Uterus (tissue), 4 donors: Measurements from ENCODE around the gene DCDC2. TPM values are rescaled to one million over a fixed set of nuclear protein-coding genes. Genes with fewer than 3 reads are reported as not detected.

ENCODE experiments used
- DNase-seq, 2 donors: peaks; one replicate each; pipeline ENCODE4 v3.0.0-alpha.2; 2019 to 2020
- H3K27ac ChIP-seq, 2 donors: fragments of 200-600 bp; sonication (generic); 1 replicate in 1 of 2; 2 replicates in 1 of 2; pipeline ENCODE4 v1.5.1; 2016 to 2018
- H3K27me3 ChIP-seq, 2 donors: fragments of 200-600 bp; sonication (generic); one replicate each; pipeline ENCODE4 v1.5.1; 2018 to 2019; ENCODE audit warnings: control low read depth in 1 of 2
- H3K36me3 ChIP-seq, 2 donors: fragments of 200-600 bp; sonication (generic); one replicate each; pipeline ENCODE4 v1.5.1; 2019; ENCODE audit warnings: control low read depth in 1 of 2
- H3K4me1 ChIP-seq, 2 donors: fragments of 200-600 bp; sonication (generic); one replicate each; pipeline ENCODE4 v1.5.1; 2018 to 2019; ENCODE audit warnings: control low read depth in 1 of 2
- H3K4me3 ChIP-seq, 2 donors: fragments of 200-600 bp; sonication (generic); 1 replicate in 1 of 2; 2 replicates in 1 of 2; pipeline ENCODE4 v1.5.1; 2018 to 2019; ENCODE audit warnings: mild to moderate bottlenecking in 1 of 2
- H3K9me3 ChIP-seq, 2 donors: fragments of 200-600 bp; sonication (generic); one replicate each; pipeline ENCODE4 v1.5.1; 2019; ENCODE audit warnings: control low read depth in 1 of 2
- POLR2A ChIP-seq, 2 donors: fragments of 450-650 bp; IDR thresholded peaks; one replicate each; pipeline ENCODE4 v1.6.1; 2016; ENCODE audit warnings: antibody characterized with exemption in 2 of 2, mild to moderate bottlenecking in 1 of 2, moderate library complexity in 1 of 2
- intact Hi-C: fragments of 100-400 bp; cut with DNase I; formaldehyde crosslinking; loops from one replicate; pipeline ENCODE4 v1.15.1; 2023; ENCODE audit warnings: low total_unique reads
- total RNA-seq, 4 donors: library from RNA; depleted of rRNA in 3 of 4; stranded (reverse); fragments of >200 nt in 3 of 4; gene quantifications; one replicate each; pipeline versions ENCODE4 v1.1.0 to v1.2.4, GENCODE V29; 2014 to 2023
- TF ChIP-seq, protein P1 (sequence below), 4 experiments: fragments of 200-600 bp in 2 of 4; fragments of 450-650 bp in 2 of 4; sonication (generic) in 2 of 4; IDR thresholded peaks; one replicate each; pipeline ENCODE4 v1.5.1; 2016 to 2019; ENCODE audit warnings: antibody characterized with exemption in 4 of 4, mild to moderate bottlenecking in 2 of 4, moderate library complexity in 1 of 4
- donor health status: DM: yes; HTN: yes; CAD: no.

The DCDC2 gene
- total RNA-seq, 4 donors from 2014 or later, result 1.0 to 7.4 TPM; not detected in 2

DNA sequence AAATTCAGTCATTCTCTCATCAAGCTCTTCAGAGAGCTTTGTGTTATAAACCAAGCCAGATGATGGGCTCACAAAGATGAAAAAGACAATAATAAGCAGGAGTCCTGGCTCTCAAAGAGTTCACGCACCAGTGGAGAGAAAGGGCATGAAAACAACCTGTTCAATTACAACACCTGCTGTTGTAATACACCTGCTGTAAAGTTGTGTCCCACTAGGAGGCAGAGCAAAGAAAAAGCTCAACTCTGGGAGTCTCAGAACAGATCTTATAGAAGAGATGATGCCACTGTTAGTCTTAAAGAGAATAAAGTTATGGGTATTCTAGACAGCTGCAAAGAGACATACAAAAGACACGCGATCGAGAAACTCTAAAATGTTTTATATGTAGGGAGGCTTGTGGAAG lies 100.6 kb downstream of the DCDC2 start:
- no peaks in the 10 kb centered on the region for H3K27me3 ChIP-seq
- TF ChIP-seq, protein P1, sequence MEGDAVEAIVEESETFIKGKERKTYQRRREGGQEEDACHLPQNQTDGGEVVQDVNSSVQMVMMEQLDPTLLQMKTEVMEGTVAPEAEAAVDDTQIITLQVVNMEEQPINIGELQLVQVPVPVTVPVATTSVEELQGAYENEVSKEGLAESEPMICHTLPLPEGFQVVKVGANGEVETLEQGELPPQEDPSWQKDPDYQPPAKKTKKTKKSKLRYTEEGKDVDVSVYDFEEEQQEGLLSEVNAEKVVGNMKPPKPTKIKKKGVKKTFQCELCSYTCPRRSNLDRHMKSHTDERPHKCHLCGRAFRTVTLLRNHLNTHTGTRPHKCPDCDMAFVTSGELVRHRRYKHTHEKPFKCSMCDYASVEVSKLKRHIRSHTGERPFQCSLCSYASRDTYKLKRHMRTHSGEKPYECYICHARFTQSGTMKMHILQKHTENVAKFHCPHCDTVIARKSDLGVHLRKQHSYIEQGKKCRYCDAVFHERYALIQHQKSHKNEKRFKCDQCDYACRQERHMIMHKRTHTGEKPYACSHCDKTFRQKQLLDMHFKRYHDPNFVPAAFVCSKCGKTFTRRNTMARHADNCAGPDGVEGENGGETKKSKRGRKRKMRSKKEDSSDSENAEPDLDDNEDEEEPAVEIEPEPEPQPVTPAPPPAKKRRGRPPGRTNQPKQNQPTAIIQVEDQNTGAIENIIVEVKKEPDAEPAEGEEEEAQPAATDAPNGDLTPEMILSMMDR (IDR thresholded peaks at IDR 0.05), result no peak
- no peak for TF ChIP-seq POLR2A (IDR thresholded peaks at IDR 0.05)
- no peaks in the 10 kb centered on the region for H3K36me3 ChIP-seq
- H3K4me1 ChIP-seq, result no peaks in the 10 kb centered on the region
- no peak overlapping the region for H3K4me3 ChIP-seq
- H3K9me3 ChIP-seq, result no peaks in the 10 kb centered on the region
- H3K27ac ChIP-seq, result no peak overlapping the region
- intact Hi-C loops, result no loop called here
- DNase-seq, result no peak

GRCh38 chr6:24255676-24256075 lies 102.2 kb downstream of the DCDC2 start:
- no peak for TF ChIP-seq POLR2A (IDR thresholded peaks at IDR 0.05)
- TF ChIP-seq, protein P1 (IDR thresholded peaks at IDR 0.05), result no peak
- no peak for DNase-seq
- no peaks in the 10 kb centered on the region for H3K36me3 ChIP-seq
- H3K9me3 ChIP-seq, result no peaks in the 10 kb centered on the region
- no peak overlapping the region for H3K4me3 ChIP-seq
- H3K4me1 ChIP-seq, result no peaks in the 10 kb centered on the region
- intact Hi-C loops, result no loop called here
- no peak overlapping the region for H3K27ac ChIP-seq
- H3K27me3 ChIP-seq, result no peaks in the 10 kb centered on the region

DNA sequence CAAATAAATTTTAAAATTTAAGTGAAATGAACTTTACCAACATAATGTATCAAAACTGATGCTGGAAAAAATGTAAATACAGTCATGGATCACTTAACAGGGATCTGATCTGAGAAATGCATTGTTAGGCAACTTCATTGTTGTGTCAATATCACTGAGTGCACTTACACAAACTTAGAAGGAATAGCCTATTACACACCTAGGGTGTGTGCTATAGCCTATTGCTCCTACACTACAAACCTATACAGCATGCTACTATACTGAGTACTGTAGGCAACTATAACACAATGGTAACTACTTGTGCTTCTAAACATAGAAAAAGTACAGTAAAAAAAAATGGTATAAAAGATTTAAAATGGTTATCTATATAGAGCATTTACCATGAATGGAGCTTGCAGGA lies 104.5 kb downstream of the DCDC2 start:
- no peak for TF ChIP-seq POLR2A (IDR thresholded peaks at IDR 0.05)
- TF ChIP-seq, protein P1 (IDR thresholded peaks at IDR 0.05), result no peak
- H3K27me3 ChIP-seq, result no peaks in the 10 kb centered on the region
- intact Hi-C loops, result no loop called here
- H3K9me3 ChIP-seq, result no peaks in the 10 kb centered on the region
- no peaks in the 10 kb centered on the region for H3K36me3 ChIP-seq
- no peaks in the 10 kb centered on the region for H3K4me1 ChIP-seq
- H3K27ac ChIP-seq, result no peak overlapping the region
- no peak for DNase-seq
- no peak overlapping the region for H3K4me3 ChIP-seq

GRCh38 chr6:24252280-24252679 lies 105.6 kb downstream of the DCDC2 start:
- intact Hi-C loops, result no loop called here
- H3K27me3 ChIP-seq, result no peaks in the 10 kb centered on the region
- H3K9me3 ChIP-seq, result no peaks in the 10 kb centered on the region
- no peak overlapping the region for H3K27ac ChIP-seq
- no peaks in the 10 kb centered on the region for H3K4me1 ChIP-seq
- H3K4me3 ChIP-seq, result no peak overlapping the region
- no peak for DNase-seq
- TF ChIP-seq, protein P1 (IDR thresholded peaks at IDR 0.05), result no peak
- no peak for TF ChIP-seq POLR2A (IDR thresholded peaks at IDR 0.05)
- no peaks in the 10 kb centered on the region for H3K36me3 ChIP-seq

- Histone ChIP-seq H3K27ac (no peak overlapping the region), H3K9me3 (no peaks in the 10 kb centered on the region), H3K4me1 (no peaks in the 10 kb centered on the region), H3K27me3 (no peaks in the 10 kb centered on the region), H3K36me3 (no peaks in the 10 kb centered on the region), H3K4me3 (no peak overlapping the region)
- DNase-seq, result no peak
- TF ChIP-seq, protein P1 (IDR thresholded peaks at IDR 0.05), result no peak
- intact Hi-C loops, result no loop called here
These were observed 106.5 kb downstream of the DCDC2 start for GRCh38 chr6:24251339-24251738.
